Body of pancreas (tissue), 4 donors: ENCODE data around the gene PEX14. TPM values are rescaled to one million over a fixed set of nuclear protein-coding genes. Genes with fewer than 3 reads are reported as not detected.

Experiments
- ATAC-seq: fragments of 150-250 bp; one replicate; pipeline ENCODE4 v1.9.1; 2016
- DNase-seq, 4 donors: peaks; one replicate each; pipeline ENCODE4 v3.0.0-alpha.2; 2019
- H3K27ac ChIP-seq, 4 donors: fragments of 200-600 bp; sonication (generic); 1 replicate in 3 of 4; 2 replicates in 1 of 4; pipeline versions ENCODE4 v1.5.1 to v1.6.1; 2016 to 2019; ENCODE audit warnings: mild to moderate bottlenecking in 1 of 4, mixed read lengths in 1 of 4, moderate library complexity in 1 of 4
- H3K27me3 ChIP-seq, 2 donors: fragments of 200-600 bp; sonication (generic); one replicate each; pipeline ENCODE4 v1.6.0; 2016; ENCODE audit warnings: mild to moderate bottlenecking in 1 of 2
- H3K36me3 ChIP-seq, 2 donors: fragments of 200-600 bp; sonication (generic); replicated peaks in 1 of 2; 2 replicates each; pipeline ENCODE4 v1.5.1; 2016; ENCODE audit warnings: low read depth in 2 of 2; ENCODE audit not compliant: insufficient read depth in 1 of 2
- H3K4me1 ChIP-seq: fragments of 200-600 bp; sonication (generic); one replicate; pipeline ENCODE4 v1.6.0; 2016
- H3K4me3 ChIP-seq, 2 donors: fragments of 200-600 bp; sonication (generic); 1 replicate in 1 of 2; 2 replicates in 1 of 2; pipeline ENCODE4 v1.5.1; 2016 to 2019
- H3K9me3 ChIP-seq, 3 donors: fragments of 200-600 bp; sonication (generic); 1 replicate in 2 of 3; 2 replicates in 1 of 3; pipeline ENCODE4 v1.5.1; 2016
- CTCF ChIP-seq, 7 experiments: fragments of 450-650 bp in 4 of 7; fragments of 200-600 bp in 3 of 7; sonication (generic) in 3 of 7; IDR thresholded peaks; one replicate each; pipeline ENCODE4 v1.5.1; 2016 to 2019; ENCODE audit warnings: antibody characterized with exemption in 7 of 7
- POLR2A ChIP-seq, 3 donors: fragments of 450-650 bp; IDR thresholded peaks; one replicate each; pipeline ENCODE4 v1.6.1; 2016; ENCODE audit warnings: antibody characterized with exemption in 3 of 3, mild to moderate bottlenecking in 2 of 3
- WGBS, 2 donors: methylation state at CpG; one replicate each; pipeline ENCODE4 v1.1.5; 2017; 5-methylcytosine and 5-hydroxymethylcytosine counted together
- intact Hi-C: fragments of 100-400 bp; cut with DNase I; formaldehyde crosslinking; loops from one replicate; pipeline ENCODE4 v1.15.1; 2023
- total RNA-seq, 2 donors: library from RNA; depleted of rRNA; stranded (reverse); fragments of >200 nt; gene quantifications; one replicate each; pipeline ENCODE4 v1.1.0, GENCODE V29; 2016

The PEX14 gene
- total RNA-seq, 2 donors from 2014 or later = 8.6 to 8.8 TPM

GRCh38 chr1:10434590-10434989 lies 40.2 kb upstream of the PEX14 start:
- no peak overlapping the region for H3K4me3 ChIP-seq
- 87 to 89% methylated on average over 5 of the region's 5 CpGs for whole genome bisulfite sequencing, 2 donors
- H3K36me3 ChIP-seq = no peaks in the 10 kb centered on the region
- H3K9me3 ChIP-seq = no peaks in the 10 kb centered on the region
- H3K27me3 ChIP-seq = no peaks in the 10 kb centered on the region
- ATAC-seq (no peak), DNase-seq (no peak)
- intact Hi-C loops = no loop called here
- peaks cover 20% of the 10 kb centered on the region for H3K4me1 ChIP-seq
- no peak overlapping the region for H3K27ac ChIP-seq
- TF ChIP-seq CTCF (IDR thresholded peaks at IDR 0.05) (no peak), POLR2A (IDR thresholded peaks at IDR 0.05) (no peak)

GRCh38 chr1:10437052-10437451 lies 37.7 kb upstream of the PEX14 start:
- no peaks in the 10 kb centered on the region for H3K36me3 ChIP-seq
- DNase-seq (no peak), ATAC-seq (no peak)
- H3K4me1 ChIP-seq = peaks cover 8% of the 10 kb centered on the region
- 93 to 100% methylated on average over 1 of the region's 1 CpG for WGBS, 2 donors
- no peak overlapping the region for H3K4me3 ChIP-seq
- TF ChIP-seq POLR2A (IDR thresholded peaks at IDR 0.05) = no peak
- no peak for TF ChIP-seq CTCF (IDR thresholded peaks at IDR 0.05)
- H3K27me3 ChIP-seq = no peaks in the 10 kb centered on the region
- no peaks in the 10 kb centered on the region for H3K9me3 ChIP-seq
- intact Hi-C loops = no loop called here
- H3K27ac ChIP-seq = no peak overlapping the region

- Histone ChIP-seq H3K4me3 (no peak overlapping the region), H3K4me1 (no peaks in the 10 kb centered on the region), H3K9me3 (no peaks in the 10 kb centered on the region), H3K36me3 (no peaks in the 10 kb centered on the region), H3K27me3 (no peaks in the 10 kb centered on the region), H3K27ac (no peak overlapping the region)
- ATAC-seq (no peak), DNase-seq (no peak)
- intact Hi-C loops = no loop called here
- WGBS, 2 donors = 50 to 57% methylated on average over 7 of the region's 7 CpGs
- no peak for TF ChIP-seq POLR2A (IDR thresholded peaks at IDR 0.05)
- TF ChIP-seq CTCF (IDR thresholded peaks at IDR 0.05) = no peak
Observed at GRCh38 chr1:10438677-10439163, 36.0 kb upstream of the PEX14 start.

- TF ChIP-seq CTCF (IDR thresholded peaks at IDR 0.05) (no peak), POLR2A (IDR thresholded peaks at IDR 0.05) (no peak)
- ATAC-seq = no peak
- no peak for DNase-seq
- H3K4me1 ChIP-seq = no peaks in the 10 kb centered on the region
- H3K27ac ChIP-seq = no peak overlapping the region
- intact Hi-C loops = no loop called here
- no peaks in the 10 kb centered on the region for H3K27me3 ChIP-seq
- no peak overlapping the region for H3K4me3 ChIP-seq
- WGBS, 2 donors = 94 to 98% methylated on average over 2 of the region's 2 CpGs
- H3K9me3 ChIP-seq = no peaks in the 10 kb centered on the region
- no peaks in the 10 kb centered on the region for H3K36me3 ChIP-seq
Observed at GRCh38 chr1:10440305-10440704, 34.4 kb upstream of the PEX14 start.

- no peaks in the 10 kb centered on the region for H3K36me3 ChIP-seq
- H3K9me3 ChIP-seq = no peaks in the 10 kb centered on the region
- intact Hi-C loops = no loop called here
- H3K27ac ChIP-seq = no peak overlapping the region
- no peaks in the 10 kb centered on the region for H3K4me1 ChIP-seq
- DNase-seq (no peak), ATAC-seq (no peak)
- TF ChIP-seq POLR2A (IDR thresholded peaks at IDR 0.05) (no peak), CTCF (IDR thresholded peaks at IDR 0.05) (no peak)
- H3K4me3 ChIP-seq = no peak overlapping the region
- 84 to 94% methylated on average over 5 of the region's 5 CpGs for WGBS, 2 donors
- H3K27me3 ChIP-seq = no peaks in the 10 kb centered on the region
Observed at GRCh38 chr1:10440794-10441193, 34.0 kb upstream of the PEX14 start.
